HG03558 (cell line): ENCODE data around the gene FYCO1.

Experiments used
- ATAC-seq: cut with Tn5 transposase; IDR thresholded peaks from one replicate; pipeline ENCODE4 v1.9.1; 2021; ENCODE audit warnings: moderate number of reproducible peaks; ENCODE audit not compliant: unreplicated experiment; ENCODE audit errors: extremely low read depth

Gene FYCO1

GRCh38 chr3:45985532-45986302 lies 9.9 kb downstream of the FYCO1 start:
- no peak for ATAC-seq

- no peak for ATAC-seq
These were observed 11.0 kb downstream of the FYCO1 start for GRCh38 chr3:45984331-45985312.

GRCh38 chr3:45983770-45984169 lies 11.9 kb downstream of the FYCO1 start:
- ATAC-seq = no peak

- no peak for ATAC-seq
These were observed 14.1 kb downstream of the FYCO1 start for GRCh38 chr3:45981346-45982074.

- ATAC-seq = no peak
These were observed 14.8 kb downstream of the FYCO1 start for GRCh38 chr3:45980819-45981218.

GRCh38 chr3:45980229-45980813 lies 15.3 kb downstream of the FYCO1 start:
- no peak for ATAC-seq

- ATAC-seq = no peak
These were observed 16.2 kb downstream of the FYCO1 start for GRCh38 chr3:45979378-45979777.

GRCh38 chr3:45978006-45978761 lies 17.4 kb downstream of the FYCO1 start:
- ATAC-seq = no peak

GRCh38 chr3:45976191-45977091 lies 19.2 kb downstream of the FYCO1 start:
- no peak for ATAC-seq

GRCh38 chr3:45975686-45976085 lies 19.9 kb downstream of the FYCO1 start:
- no peak for ATAC-seq

GRCh38 chr3:45974686-45975085 lies 20.9 kb downstream of the FYCO1 start:
- ATAC-seq = no peak

GRCh38 chr3:45972534-45973402 lies 22.9 kb downstream of the FYCO1 start:
- ATAC-seq = no peak

GRCh38 chr3:45969953-45970352 lies 25.7 kb downstream of the FYCO1 start:
- ATAC-seq = no peak

GRCh38 chr3:45969116-45969515 lies 26.5 kb downstream of the FYCO1 start:
- no peak for ATAC-seq

- no peak for ATAC-seq
These were observed 26.9 kb downstream of the FYCO1 start for GRCh38 chr3:45968706-45969105.

- ATAC-seq = no peak
These were observed 27.5 kb downstream of the FYCO1 start for GRCh38 chr3:45968149-45968548.

GRCh38 chr3:45967724-45968123 lies 27.9 kb downstream of the FYCO1 start:
- no peak for ATAC-seq
